ENCODE data around the gene TAPBPL. TPM values are rescaled to one million over a fixed set of nuclear protein-coding genes. Genes with fewer than 3 reads are reported as not detected.

TAPBPL gene
- total RNA-seq, 1 donor from 2014 or later = 15.8 TPM

DNA sequence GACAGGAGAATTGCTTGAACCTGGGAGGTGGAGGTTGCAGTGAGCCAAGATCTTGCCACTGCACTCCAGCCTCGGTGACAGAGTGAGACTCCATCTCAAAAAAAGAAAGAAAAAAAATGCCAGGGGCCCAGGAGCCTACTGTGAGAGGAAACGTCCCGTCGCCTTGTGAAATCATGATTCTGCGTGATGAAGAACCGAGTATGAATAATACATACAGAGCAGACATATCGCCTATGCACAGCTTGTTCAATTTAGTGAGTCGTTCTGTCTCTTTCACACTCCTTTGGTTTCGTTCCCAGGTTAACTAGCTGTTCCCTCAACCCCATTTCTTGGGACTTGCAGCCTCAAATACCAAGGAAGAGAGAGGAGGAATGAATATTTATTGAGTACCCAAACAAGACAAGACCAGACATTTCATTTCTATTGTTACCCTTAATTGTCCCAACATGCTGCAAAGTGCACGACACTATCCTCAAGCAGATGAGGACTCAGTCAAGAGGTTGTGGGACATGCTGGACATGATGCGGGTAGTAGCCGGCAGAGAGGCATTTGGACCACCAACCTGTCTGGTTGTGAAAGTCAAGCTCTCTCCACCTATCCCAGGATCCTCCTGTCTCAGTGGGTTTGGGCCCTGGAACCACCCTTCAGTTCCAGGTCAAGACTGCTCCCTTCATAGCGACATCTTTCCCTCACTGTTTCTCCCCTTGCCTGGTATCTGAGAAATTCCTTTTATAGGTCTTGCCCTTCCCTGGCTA, 15.7 kb upstream of the TAPBPL start:
- no peak for DNase-seq (ENCODE audit: low spot score)
- no peak for ATAC-seq

DNA sequence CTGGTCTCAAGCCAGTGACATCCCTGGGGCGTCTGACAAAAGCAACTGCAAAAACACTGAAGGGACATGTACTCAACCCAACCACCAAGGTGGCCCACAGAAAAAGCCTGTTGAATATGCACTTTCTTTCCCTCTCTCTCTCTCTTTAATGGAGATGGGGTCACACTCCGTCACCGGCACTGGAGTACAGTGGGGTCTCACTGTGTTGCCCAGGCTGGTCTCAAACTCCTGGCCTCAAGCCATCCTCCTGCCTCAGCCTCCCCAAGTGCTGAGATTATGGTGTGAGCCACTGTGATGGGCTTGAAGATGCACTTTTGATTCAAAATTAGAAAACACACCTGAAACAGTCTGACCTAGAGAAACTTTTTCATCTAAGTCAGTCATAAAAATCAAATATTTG, 14.3 kb upstream of the TAPBPL start:
- DNase-seq (ENCODE audit: low spot score) (no peak), ATAC-seq (no peak)

DNA sequence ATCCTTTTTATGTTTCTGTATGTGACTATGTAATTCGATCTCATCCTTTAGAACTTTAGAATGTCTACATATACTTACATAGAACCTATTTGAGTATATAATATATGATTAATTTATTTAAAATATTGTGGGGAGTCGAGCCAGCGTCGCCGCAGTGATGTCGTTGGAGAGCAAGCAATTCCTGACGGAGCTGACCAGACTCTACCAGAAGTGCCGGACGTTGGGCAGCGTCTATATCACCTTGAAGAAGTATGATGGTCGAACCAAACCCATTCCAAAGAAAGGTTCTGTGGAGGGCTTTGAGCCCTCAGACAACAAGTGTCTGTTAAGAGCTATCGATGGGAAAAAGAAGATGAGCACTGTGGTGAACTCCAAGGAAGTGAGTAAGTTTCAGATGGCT, 13.5 kb upstream of the TAPBPL start:
- ATAC-seq = no peak
- no peak for DNase-seq (ENCODE audit: low spot score)

DNA sequence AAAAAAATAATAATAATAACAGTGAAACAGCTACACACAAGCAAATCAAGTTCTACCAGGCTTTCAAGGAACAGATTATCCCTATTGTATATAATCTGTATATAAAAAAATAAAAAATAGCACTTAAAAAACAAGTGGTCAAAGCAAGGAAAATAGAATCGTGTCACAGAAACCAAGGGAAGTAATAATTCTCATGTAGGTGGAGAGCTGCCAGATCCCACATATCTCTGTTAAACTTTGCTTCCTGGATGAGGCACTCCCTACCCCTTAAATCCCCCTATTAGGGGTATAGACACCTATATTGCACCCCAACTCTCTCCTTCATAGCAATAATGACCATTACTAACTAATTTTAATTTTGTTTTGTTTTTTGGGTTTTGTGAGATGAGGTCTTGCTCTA, 11.5 kb upstream of the TAPBPL start:
- ATAC-seq (no peak), DNase-seq (ENCODE audit: low spot score) (no peak)

DNA sequence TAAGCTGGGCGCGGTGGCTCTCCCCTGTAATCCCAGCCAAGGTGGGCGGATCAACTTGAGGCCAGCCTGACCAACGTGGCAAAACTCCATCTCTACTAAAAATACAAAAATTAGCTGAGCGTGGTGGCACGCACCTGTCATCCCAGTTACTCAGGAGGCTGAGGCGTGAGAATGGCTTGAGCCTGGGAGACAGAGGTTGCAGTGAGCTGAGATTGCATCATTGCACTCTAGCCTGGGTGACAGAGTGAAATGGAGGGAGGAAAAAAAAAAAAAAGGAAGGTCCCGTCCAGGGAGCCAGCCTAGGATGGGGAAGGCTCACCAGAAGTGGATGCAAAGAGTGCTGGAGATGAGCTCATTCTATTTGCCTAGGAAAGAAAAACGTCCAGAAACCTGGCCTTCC, 9.0 kb upstream of the TAPBPL start:
- no peak for DNase-seq (ENCODE audit: low spot score)
- no peak for ATAC-seq

DNA sequence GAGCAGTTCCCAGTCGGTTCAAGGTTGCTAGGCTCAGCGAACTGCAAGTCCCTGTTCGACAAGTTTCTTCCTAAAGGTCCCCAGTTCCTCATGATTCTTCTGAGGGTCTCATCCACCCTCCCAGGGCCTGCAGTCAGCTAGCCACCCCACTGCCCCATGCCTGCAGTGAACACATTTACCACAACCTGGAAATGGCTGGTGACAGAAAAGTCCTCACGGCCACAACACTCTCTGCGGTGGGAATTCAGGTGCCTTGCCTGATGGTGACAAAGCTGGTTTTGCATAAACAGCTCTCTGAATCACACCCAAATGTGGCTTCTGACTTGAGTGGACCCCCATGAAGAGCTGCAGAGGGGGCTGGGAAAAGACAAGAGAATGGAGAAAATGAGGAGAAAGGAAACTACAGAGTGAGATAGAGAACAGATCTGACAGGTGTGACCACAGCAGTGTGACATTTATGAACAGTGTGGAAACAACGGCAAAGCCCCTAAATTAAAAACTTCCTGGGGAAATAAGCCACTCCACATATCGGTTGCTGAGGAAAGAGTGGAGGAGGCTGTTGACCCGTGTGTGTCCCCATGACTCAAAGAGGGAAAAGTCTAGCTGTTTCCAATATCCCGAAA, 8.4 kb upstream of the TAPBPL start:
- ATAC-seq (no peak), DNase-seq (ENCODE audit: low spot score) (no peak)

DNA sequence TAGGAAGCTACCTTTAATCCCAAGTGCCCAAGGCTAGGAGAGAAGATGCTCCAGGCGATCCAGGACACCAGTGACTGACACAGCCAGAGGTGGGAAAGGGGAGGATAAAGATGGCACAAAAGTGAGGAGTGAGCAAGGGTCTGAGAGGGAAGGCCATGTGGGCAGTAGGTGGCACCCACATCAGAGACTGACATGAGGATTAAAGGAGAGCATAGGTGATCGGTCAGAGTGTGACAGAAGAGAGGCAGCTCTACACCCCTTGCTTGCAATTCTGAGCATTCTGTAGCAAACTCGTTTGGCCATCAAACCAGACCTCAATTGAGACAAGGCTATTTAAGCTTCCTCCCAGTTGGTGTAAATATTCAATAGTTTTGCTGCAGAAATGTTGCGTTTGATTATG, 7.8 kb upstream of the TAPBPL start:
- ATAC-seq (no peak), DNase-seq (ENCODE audit: low spot score) (no peak)

DNA sequence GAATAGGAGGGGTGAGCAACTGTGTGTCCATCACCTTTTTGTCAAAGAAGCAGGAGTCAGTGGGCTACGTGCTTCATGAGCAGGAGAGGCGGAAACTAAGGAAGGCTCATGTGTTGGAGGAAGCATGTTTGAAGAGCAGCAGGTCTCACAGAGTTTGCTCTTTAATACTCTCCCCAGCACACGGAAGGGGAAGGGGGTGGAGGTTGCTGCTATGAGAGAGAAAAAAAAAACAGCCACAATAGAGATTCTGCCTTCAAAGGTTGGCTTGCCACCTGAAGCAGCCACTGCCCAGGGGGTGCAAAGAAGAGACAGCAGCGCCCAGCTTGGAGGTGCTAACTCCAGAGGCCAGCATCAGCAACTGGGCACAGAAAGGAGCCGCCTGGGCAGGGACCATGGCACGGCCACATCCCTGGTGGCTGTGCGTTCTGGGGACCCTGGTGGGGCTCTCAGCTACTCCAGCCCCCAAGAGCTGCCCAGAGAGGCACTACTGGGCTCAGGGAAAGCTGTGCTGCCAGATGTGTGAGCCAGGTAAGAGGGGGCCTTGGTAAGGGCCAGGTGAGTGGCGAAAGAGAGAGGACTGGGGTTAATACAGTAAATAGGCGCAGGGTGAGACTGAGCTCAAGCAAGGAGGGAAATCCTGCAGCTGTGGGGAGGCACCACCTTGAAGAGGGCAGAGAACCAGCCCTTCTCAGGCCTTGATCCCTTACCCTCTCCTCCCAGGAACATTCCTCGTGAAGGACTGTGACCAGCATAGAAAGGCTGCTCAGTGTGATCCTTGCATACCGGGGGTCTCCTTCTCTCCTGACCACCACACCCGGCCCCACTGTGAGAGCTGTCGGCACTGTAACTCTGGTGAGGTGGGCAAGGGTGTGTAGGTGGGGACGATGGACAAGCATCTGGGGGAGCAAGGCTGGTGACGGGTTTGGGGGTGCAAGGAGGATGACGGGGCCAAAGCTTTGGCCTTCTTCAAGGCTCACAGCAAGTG, 6.8 kb upstream of the TAPBPL start, which contains the start of gene CD27:
CD27 (plus strand) TSS at position 252 of the 985 bp plus-strand sequence; CDS start at position 393, 141 bp downstream.
- ATAC-seq = no peak
- DNase-seq (ENCODE audit: low spot score) = no peak

DNA sequence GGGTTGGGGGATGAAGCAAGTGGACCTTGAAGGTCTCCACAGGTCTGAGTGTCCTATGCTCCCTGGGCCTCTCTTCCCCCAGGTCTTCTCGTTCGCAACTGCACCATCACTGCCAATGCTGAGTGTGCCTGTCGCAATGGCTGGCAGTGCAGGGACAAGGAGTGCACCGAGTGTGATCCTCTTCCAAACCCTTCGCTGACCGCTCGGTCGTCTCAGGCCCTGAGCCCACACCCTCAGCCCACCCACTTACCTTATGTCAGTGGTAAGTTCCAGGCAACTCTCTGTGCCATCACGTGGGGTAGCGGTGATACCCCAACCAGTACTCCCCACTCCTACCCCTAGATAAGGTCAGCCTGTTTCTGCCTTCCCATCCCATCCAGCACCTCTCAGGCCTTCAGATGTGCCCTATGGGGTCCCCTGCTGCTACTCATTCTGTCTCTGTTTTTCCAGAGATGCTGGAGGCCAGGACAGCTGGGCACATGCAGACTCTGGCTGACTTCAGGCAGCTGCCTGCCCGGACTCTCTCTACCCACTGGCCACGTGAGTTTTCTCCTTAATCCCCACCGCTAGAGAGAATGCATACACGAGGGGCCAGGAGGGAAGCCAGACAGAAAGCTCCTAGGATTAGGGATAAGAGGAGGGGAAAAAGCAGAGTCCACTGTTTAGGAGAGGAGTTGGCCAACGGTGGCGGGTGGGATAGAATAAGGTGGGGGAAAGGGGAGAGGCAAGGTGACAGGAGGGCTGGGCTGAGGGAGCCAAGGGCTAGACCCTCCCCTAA, 1.6 kb upstream of the TAPBPL start:
- no peak for ATAC-seq
- DNase-seq (ENCODE audit: low spot score) = no peak

DNA sequence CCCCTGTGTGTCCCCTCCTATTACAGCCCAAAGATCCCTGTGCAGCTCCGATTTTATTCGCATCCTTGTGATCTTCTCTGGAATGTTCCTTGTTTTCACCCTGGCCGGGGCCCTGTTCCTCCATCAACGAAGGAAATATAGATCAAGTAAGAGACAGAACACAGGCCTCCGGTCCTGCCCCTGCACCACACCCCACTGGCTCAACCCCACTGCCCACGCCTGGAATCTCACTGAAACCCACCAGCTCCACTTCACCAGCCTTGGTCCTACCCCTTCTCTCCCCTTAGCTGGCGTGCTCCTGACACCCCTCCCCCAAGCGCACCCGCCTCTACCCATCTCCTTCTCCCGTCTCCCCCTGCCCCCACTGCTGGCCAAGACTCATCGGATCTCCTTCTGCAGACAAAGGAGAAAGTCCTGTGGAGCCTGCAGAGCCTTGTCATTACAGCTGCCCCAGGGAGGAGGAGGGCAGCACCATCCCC, 934 bp upstream of the TAPBPL start:
- ATAC-seq = no peak

DNA sequence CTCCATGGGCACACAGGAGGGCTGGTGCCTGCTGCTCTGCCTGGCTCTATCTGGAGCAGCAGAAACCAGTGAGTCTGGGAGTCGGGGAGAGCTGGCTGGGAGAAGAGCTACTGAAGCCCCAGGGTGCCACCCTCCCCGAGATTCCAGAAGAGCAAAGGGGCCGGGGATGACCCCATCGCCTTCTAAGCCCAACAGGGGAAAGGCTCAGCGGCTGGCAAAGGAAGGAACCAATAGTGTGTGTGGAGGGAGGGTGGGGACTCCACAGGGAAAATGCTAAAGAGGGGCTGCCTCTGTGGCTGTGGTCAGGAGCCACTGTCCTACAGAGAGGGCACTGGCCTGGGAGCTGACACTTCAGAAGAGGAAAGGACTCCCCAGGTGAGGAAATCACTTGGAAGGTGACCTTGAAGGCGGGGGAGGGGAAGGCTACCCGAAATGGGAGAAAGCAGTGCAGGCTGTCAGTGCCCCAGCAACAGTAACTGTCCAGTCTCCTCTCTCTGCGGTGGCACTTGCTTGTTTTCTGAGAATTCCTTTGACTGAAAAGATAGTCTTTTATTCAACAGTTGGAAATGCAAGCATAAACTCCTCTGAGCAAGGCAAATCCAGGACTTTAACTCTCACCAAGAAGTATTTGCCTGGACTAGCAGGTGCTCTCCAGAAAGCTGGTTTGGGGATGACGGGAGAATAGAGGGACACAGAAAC, 552 bp downstream of the TAPBPL start:
- DNase-seq (ENCODE audit: low spot score) (peak; percentile 67), ATAC-seq (peak; percentile 53)

More for the DNA sequence above, 934 bp upstream of the TAPBPL start:
- DNase-seq (ENCODE audit: low spot score) = no peak

DNA sequence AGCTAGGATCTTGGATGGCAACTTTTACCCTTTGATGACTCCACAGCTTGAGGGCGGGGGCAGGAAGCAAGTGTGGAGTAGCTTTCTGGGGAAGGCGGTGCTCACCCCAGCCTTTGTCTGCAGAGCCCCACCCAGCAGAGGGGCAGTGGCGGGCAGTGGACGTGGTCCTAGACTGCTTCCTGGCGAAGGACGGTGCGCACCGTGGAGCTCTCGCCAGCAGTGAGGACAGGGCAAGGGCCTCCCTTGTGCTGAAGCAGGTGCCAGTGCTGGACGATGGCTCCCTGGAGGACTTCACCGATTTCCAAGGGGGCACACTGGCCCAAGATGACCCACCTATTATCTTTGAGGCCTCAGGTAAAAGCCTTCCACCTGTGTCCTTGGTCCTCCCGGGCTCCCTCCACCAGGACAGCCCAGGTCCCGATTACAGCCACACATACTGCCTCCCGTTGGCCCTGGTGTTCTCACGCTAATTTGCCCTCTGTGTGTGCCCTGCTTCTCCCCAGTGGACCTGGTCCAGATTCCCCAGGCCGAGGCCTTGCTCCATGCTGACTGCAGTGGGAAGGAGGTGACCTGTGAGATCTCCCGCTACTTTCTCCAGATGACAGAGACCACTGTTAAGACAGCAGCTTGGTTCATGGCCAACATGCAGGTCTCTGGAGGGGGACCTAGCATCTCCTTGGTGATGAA, 1.2 kb downstream of the TAPBPL start:
- DNase-seq (ENCODE audit: low spot score) (no peak), ATAC-seq (no peak)

DNA sequence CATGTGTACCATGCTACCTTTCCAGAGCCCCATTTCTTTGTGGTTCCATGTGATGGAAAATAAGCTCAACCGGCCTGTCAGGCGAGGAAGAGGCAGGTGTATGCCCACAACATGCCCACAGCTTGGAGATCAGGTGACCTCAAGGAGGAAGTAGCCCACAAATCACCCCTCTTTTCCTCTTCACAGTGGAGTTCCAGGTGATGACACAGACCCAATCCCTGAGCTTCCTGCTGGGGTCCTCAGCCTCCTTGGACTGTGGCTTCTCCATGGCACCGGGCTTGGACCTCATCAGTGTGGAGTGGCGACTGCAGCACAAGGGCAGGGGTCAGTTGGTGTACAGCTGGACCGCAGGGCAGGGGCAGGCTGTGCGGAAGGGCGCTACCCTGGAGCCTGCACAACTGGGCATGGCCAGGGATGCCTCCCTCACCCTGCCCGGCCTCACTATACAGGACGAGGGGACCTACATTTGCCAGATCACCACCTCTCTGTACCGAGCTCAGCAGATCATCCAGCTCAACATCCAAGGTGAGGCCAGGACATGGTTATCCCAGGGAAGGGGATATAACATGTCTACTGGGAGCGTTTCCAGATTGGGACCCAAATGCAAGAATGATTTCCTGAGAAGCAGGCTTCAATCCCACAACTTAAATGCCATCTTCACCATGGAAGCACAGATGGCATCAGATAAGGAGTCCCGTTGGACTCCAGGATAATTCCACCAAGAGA, 5.5 kb downstream of the TAPBPL start:
- ATAC-seq (no peak), DNase-seq (ENCODE audit: low spot score) (no peak)

DNA sequence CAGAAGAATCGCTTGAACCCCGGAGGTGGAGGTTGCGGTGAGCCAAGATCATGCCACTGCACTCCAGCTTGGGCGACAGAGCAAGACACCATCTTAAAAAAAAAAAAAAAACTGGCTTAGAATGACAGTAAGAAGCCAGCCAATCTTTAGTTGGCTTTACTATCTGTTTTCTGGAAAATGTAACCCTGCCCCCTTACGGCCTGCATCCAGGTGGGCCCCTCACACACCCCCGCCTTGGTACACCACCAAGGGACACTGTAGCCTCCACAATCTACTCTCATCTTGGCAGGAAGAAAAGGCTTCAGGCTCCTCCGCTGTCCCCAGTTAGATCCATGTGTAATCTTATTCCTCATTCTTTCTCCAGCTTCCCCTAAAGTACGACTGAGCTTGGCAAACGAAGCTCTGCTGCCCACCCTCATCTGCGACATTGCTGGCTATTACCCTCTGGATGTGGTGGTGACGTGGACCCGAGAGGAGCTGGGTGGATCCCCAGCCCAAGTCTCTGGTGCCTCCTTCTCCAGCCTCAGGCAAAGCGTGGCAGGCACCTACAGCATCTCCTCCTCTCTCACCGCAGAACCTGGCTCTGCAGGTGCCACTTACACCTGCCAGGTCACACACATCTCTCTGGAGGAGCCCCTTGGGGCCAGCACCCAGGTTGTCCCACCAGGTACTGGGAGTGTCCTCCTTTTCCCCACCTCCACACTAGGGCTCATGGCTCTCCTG, 6.6 kb downstream of the TAPBPL start:
- DNase-seq (ENCODE audit: low spot score) (no peak), ATAC-seq (no peak)

DNA sequence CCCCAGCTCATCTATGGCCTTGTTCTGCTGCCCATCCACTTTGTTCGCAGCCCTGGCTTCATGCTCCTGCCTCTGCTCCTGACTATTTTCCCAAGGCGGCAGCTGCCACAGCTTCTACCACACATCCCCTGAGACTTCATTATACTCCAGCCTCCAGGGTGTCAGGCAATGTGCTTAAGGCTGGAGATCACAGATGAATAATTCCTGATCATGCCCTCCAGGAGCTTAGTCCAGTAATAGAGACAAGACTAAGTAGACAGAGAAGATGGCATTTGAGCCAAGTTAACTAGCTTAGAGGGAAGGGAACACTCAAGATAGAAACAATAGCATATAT, 7.1 kb downstream of the TAPBPL start:
- DNase-seq (ENCODE audit: low spot score) (no peak), ATAC-seq (no peak)

DNA sequence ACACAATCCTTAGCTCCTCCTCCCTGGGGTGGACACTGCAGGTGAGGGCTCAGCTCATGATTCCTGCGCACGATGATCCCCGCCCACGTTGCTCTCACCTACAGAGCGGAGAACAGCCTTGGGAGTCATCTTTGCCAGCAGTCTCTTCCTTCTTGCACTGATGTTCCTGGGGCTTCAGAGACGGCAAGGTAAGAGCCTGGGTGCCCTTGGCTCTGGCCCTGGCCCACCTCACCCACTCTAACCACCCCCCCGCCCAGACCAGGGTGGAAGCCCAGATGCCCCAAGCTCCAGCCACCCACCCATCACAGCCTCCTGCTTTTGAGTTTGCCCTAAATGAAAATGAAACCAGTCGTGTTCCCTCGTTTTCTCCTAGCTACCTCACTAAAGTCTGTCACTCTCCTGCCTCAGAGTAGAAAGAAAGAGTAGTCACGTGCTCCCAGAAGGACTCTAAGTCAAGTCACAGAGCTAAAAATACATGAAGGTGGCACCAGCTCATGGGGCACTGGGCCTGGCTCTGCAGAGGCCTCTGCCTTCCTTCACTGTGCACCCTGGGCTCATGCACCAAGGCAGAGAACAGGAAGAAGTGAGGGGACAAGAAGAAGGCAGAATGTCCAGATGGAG, 9.0 kb downstream of the TAPBPL start:
- no peak for ATAC-seq
- DNase-seq (ENCODE audit: low spot score) = no peak

DNA sequence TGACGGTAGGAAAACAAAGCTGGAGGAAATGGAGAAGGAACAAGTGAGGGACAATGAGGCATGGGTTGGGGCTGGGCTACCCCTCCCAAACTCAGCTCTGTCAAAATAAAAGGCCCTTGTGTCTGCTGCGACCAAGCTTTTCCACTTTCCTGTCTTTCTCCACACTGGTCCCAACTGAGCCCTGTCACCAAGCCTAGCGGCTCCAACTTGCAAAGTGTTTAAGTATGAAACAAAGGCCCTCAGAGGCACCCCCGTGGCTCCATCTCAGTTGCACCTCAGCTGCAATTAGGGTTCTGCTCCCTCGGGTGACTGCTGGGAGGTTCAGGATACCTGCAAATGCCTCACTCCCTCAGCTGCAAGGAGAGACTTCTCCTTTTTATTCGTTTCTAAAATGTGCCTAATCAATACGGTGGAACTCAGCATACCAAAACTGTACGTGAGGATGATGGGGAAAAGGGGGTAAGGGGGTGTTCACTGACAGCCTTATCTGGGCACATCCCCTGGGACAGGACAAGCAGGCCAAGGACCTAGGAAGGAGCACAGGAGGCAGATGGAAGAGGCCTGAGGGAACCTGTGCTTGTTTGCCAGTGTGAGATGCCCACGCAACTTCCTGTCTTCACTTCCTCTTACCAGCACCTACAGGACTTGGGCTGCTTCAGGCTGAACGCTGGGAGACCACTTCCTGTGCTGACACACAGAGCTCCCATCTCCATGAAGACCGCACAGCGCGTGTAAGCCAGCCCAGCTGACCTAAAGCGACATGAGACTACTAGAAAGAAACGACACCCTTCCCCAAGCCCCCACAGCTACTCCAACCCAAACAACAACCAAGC, 9.8 kb downstream of the TAPBPL start:
- DNase-seq (ENCODE audit: low spot score) (no peak), ATAC-seq (peak; percentile 20)
